K562 (cell line): ENCODE results near the gene FOSL2.

Source experiments
- CTCF ChIP-seq, 3 experiments: IDR thresholded peaks in 2 of 3; conservative IDR thresholded peaks in 1 of 3; 2 replicates each; pipeline ENCODE4 v1.5.1; 2011 to 2012; ENCODE audit warnings: low read length in 3 of 3, mild to moderate bottlenecking in 3 of 3, control low read depth in 2 of 3, improper control_type of control experiment in 1 of 3, inconsistent platforms in 1 of 3, low read depth in 1 of 3, mixed read lengths in 1 of 3, moderate library complexity in 1 of 3; ENCODE audit not compliant: insufficient read depth in 2 of 3
- KLF16 ChIP-seq: IDR thresholded peaks from 2 replicates; pipeline ENCODE4 v1.6.1; 2016; ENCODE audit warnings: antibody characterized with exemption
- ZNF282 ChIP-seq: sonication (generic); formaldehyde crosslinking; IDR thresholded peaks from 2 replicates; pipeline ENCODE4 v1.8.1; 2023; ENCODE audit warnings: missing genetic modification reagents
- ZNF586 ChIP-seq: fragments of 450-650 bp; formaldehyde crosslinking; conservative IDR thresholded peaks from 2 replicates; pipeline ENCODE4 v1.4.0; 2020; ENCODE audit warnings: mild to moderate bottlenecking, moderate library complexity
- TF ChIP-seq, protein P1 (sequence below): sonication (generic); formaldehyde crosslinking; IDR thresholded peaks from 2 replicates; pipeline ENCODE4 v1.4.0; 2020; ENCODE audit warnings: mild to moderate bottlenecking, missing genetic modification reagents

DNA sequence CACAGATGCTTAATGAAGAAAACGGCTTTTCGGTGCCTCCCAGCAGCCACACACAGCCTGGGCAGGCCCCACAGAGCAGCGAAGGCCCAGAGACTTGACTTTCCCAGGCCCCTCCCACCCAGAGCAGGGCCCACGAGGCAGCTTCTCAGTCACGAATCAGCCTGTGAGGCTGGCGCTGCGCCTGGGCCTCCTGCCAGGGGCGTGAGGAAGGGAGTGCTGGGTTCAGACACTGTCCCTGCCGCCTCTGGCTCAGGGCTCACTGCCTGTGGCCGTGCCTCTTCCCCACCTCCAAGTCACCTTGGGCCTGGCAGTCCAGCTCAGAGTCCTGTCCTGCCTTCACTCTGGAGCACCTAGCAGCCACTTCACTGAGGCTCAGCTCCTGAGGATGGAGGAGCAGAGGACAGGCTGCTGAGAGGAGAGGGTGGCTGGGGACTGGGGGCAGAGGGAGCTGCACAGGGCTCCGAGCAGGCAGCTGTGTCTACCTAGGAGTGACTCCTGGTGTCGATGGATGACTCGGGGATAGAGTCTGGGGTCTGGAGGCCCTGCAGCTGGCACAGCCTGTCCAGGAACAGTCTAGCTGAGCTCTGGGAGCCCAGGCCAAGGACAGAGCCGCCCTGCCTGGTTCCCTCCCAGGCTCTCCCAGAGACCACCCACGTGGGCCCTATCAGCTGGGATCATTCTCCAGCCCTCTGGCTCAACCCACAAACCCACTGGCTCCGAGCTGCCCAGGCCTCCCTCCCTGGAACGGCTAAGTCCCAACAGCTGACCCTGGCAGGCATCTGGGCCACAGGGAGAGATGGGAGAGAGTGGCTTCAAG is 36.4 kb upstream of the FOSL2 start:
- no peak for TF ChIP-seq ZNF586 (CRISPR knock-in tag)
- no peak for TF ChIP-seq ZNF282
- TF ChIP-seq KLF16 = no peak
- TF ChIP-seq CTCF (IDR thresholded peaks at IDR 0.05 in 2 of 3, conservative IDR thresholded peaks at IDR 0.05 in 1 of 3; ENCODE audit: insufficient read depth in 2 of 3, low read depth in 1 of 3, low read length in 3 of 3) = no peak
- TF ChIP-seq, protein P1, sequence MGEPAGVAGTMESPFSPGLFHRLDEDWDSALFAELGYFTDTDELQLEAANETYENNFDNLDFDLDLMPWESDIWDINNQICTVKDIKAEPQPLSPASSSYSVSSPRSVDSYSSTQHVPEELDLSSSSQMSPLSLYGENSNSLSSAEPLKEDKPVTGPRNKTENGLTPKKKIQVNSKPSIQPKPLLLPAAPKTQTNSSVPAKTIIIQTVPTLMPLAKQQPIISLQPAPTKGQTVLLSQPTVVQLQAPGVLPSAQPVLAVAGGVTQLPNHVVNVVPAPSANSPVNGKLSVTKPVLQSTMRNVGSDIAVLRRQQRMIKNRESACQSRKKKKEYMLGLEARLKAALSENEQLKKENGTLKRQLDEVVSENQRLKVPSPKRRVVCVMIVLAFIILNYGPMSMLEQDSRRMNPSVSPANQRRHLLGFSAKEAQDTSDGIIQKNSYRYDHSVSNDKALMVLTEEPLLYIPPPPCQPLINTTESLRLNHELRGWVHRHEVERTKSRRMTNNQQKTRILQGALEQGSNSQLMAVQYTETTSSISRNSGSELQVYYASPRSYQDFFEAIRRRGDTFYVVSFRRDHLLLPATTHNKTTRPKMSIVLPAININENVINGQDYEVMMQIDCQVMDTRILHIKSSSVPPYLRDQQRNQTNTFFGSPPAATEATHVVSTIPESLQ (CRISPR knock-in tag) = no peak
